HG03565 (cell line): ENCODE measurements around the gene HSBP1L1.
A peak's percentile ranks its signal among the peaks of the same experiment; 100 is the strongest.
"Not testable (repeated sequence)": the region's sequence is repeated elsewhere in the genome, so short reads cannot be mapped to it uniquely, and the experiment has no call there.

Experiments used
- ATAC-seq: cut with Tn5 transposase; IDR thresholded peaks from one replicate; pipeline ENCODE4 v1.9.1; 2021; ENCODE audit warnings: mild to moderate bottlenecking, moderate library complexity; ENCODE audit not compliant: unreplicated experiment

The HSBP1L1 gene

DNA sequence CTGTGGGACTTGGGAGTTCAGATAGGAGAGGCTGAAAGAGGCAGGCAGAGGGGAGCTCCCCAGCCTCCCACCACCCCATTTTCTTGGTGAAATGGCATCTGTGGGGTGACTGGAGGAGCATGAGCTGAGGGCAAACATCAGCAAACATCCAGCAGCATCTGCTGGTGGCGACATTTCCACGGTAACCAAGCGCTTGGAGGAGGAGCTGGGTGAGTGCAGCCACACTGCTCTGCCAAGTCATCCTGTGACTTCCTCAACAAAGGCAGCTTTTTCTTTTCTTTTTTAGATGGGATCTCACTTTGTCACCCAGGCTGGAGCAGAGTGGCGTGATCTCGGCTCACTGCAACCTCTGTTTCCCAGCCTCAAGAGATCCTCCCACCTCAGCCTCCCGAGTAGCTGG lies 18.3 kb downstream of the HSBP1L1 start:
- no peak for ATAC-seq

GRCh38 chr18:79983253-79983652 lies 18.8 kb downstream of the HSBP1L1 start:
- no peak for ATAC-seq

GRCh38 chr18:79983793-79984192 lies 19.4 kb downstream of the HSBP1L1 start:
- ATAC-seq, result no peak

DNA sequence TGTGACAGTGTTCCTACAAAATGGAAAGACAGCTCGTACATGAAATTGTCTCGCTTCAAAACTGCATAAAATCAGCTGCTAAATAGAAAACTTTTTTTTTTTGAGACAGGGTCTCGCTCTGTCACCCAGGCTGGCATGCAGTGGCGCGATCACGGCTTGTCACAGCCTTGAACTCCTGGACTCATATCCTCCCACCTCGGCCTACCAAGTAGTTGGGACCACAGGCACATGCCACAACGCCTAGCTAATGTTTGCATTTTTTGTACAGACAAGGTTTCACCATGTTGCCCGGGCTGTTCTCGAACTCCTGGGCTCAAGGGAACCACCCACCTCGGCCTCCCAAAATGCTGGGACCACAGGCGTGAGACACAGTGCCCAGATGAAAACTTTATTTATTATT lies 20.7 kb downstream of the HSBP1L1 start:
- no peak for ATAC-seq

DNA sequence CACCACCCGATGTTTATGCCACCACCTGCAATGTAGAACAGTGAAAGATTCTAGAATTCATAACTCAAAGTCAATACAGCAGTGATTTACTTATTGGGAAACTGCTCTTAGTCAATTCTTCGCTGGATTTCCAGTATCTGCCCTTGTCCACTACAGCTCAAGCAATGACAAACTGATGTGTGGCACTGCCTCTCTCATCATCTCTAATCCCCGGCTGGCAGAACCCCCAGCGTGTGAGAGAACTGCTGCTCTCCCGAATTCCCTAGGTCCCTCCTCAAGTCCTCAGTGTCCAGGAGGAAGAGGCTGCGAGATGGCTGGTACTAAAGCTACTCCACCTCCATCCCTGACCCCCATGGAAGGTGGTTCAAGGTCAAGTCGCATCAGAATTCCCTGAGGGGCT lies 22.3 kb downstream of the HSBP1L1 start:
- ATAC-seq, result no peak

DNA sequence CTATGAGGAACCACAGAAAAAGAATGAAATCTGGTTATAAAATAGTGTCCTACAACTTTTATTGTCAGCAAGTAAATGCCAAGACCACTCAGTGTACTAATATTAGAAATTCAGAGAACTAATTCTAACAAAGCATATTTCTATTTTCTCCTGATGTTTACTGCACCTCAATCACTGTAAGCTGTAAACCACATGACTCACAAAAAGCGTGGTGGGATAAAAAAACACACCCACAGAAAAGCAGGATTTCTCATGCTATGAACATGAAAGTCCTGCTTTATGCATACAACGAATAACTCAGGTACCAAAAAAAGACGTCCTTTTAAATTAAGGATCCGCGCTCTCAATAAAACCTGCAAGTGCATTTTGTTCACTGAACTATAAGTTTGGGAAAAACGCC lies 23.1 kb downstream of the HSBP1L1 start:
- ATAC-seq, result no peak

DNA sequence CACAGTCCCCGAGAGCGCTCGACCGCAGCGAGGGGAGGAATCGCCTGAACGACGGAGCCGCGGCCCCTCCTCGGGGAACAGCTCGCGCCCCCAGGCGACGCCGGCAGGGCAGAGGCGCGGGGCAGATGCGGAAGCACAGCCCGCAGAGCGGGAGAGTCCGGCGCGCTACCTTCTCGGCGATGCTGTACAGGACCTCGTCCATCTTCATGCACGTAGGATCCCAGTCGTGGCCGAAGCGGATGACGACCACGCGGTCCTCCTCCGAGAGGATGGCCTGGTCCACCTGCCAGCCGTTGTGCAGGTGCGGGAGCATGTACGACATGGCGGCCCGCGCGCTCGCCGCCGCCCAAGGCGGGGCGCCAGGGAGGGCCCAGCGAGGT lies 23.6 kb downstream of the HSBP1L1 start:
- ATAC-seq, result peak; percentile 39

- ATAC-seq, result peak; percentile 92
These were observed 24.2 kb downstream of the HSBP1L1 start, which contains the start of gene TXNL4A for GRCh38 chr18:79988451-79989194. Gene TXNL4A (minus strand): TSS chr18:79988563. CDS start chr18:79988392, 171 bp downstream.

DNA sequence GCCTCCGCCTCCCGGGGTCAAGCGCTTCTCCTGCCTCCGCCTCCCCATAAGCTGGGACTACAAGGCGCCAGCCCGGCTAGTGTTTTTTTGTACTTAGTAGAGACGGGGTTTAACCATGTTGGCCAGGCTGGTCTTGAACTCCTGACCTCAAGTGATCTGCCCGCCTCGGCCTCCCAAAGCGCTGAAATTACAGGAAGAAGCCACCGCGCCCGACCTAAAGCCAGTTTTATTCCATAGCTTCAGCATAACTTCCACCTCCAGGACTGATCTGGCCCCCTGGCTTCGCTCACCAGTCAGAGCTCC lies 24.7 kb downstream of the HSBP1L1 start:
- no peak for ATAC-seq

DNA sequence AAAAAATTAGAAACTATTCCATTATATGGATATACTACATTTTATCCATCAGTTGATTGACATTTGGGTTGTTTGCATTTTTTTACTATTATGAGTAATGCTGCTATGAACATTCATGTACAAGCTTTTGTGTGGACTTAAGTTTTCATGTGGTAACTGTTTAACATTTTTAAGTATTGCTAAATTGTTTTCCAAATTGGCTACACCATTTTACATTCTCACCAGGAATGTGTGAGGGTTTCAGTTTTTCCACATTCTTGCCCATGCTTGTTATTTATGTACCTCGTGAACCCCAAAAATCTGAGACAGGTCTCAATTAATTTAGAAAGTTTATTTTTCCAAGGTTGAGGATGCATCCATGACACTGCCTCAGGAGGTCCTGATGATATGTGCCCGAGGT lies 27.1 kb downstream of the HSBP1L1 start:
- ATAC-seq, result no peak

GRCh38 chr18:79999701-80000100 lies 35.3 kb downstream of the HSBP1L1 start:
- ATAC-seq, result not testable (repeated sequence)

- ATAC-seq, result no peak
These were observed 36.4 kb downstream of the HSBP1L1 start for GRCh38 chr18:80000877-80001276.

GRCh38 chr18:80002468-80002867 lies 38.0 kb downstream of the HSBP1L1 start:
- no peak for ATAC-seq

DNA sequence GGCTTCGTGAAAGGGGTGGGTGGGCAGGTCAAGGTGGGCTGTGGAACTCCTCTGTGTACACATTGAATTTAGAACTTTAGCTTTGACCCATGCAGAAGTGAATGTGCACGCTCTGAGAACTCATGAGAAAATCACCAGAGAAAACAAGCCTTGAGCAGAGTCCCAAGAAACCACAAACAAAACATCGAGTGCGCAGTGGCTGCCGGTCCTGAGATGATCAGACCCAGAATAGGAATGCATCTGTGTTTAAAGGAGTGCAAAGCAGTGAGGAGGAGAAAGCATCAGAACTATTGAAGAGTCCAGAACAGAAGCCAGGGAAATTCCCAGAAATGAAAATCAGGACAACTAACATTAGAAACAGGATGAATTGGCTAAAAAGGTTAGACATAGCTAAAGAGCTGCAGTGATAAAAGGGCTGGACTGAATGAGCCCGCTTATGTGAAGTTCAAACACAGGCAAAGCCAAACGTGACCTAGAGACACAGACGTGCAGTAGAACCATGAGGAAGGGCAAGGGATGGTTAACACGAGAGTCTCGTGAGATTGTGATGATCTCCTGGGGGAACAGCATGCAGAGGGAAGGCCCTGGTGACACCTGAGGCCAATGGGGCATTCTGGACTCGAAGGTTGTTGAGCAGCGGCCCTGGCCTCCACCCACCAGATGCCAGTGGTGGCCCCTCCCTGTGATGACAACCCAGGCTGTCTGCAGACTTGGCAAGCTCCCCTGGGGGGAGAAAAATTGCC lies 40.3 kb downstream of the HSBP1L1 start:
- ATAC-seq, result no peak

DNA sequence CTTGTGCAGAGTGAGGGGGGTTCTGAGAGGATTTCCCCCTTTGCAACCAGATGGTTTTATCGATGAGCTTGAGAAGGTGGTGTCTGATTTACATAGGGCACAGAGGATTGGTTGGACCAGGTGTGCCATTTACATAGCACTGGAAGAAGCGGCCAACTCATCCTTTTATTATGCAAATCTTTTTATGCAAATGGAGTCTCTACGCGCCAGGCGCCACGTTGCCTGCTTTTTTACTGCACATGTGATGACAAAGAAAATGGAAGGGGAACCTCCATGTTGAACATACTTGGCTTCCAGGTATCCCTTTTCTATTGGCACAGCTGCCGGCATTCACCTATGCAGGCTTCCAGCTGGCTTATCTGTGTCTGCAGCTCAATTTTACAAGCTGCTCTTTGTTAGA lies 42.3 kb downstream of the HSBP1L1 start:
- ATAC-seq, result no peak

- ATAC-seq, result no peak
These were observed 45.5 kb downstream of the HSBP1L1 start for GRCh38 chr18:80009661-80010550.

- no peak for ATAC-seq
These were observed 46.1 kb downstream of the HSBP1L1 start for GRCh38 chr18:80010551-80010906.

DNA sequence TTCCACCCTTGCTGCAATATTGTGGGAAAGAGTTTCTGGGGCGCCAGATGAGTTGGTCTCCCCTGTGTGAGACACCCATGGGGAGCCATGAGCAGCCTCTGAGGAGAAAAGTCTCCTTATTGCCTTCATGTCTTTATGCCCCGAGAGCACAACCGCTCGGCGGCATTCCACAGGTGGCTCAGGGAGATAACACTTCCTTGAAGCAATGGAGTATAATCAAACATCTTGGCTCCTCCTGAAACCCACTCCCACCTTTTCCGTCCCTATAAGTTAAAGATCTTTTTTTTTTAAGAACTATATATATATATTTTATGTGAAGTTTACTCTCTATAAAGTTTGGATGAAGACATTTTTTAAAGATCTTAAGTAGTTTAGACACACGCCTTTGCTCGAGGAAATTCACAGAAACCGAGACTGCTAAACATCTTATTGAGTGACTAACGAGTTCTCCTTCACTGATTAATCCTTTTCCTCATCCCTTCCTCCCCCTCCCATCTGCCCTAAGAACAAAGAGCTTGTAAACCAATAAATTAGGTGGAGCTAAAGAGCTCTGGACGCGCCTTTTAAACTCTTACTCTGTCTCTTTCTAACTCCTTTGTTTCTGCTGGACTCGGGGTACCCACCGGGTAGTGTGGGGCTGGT lies 47.2 kb downstream of the HSBP1L1 start:
- ATAC-seq, result not testable (repeated sequence)

- no peak for ATAC-seq
These were observed 48.3 kb downstream of the HSBP1L1 start for GRCh38 chr18:80012714-80013113.
